Adrenal gland (tissue), 12 donors: ENCODE measurements around the gene CYSRT1. TPM values are rescaled to one million over a fixed set of nuclear protein-coding genes. Genes with fewer than 3 reads are reported as not detected.

ENCODE experiments used
- DNase-seq, 7 donors: peaks; one replicate each; pipeline ENCODE4 v3.0.0-alpha.2; 2019 to 2020
- H3K27ac ChIP-seq, 5 donors: fragments of 200-600 bp; sonication (generic) in 4 of 5; 1 replicate in 3 of 5; 2 replicates in 2 of 5; pipeline versions ENCODE4 v1.5.1 to v1.8.0; 2016 to 2020; ENCODE audit warnings: mild to moderate bottlenecking in 1 of 5
- H3K27me3 ChIP-seq: fragments of 200-600 bp; 2 replicates; pipeline ENCODE4 v1.8.0; 2021
- H3K36me3 ChIP-seq, 2 donors: fragments of 200-600 bp; replicated peaks in 1 of 2; 1 replicate in 1 of 2; 2 replicates in 1 of 2; pipeline versions ENCODE4 v1.5.1 to v1.8.0; 2018 to 2022
- H3K4me1 ChIP-seq, 2 donors: fragments of 200-600 bp; replicated peaks in 1 of 2; 1 replicate in 1 of 2; 2 replicates in 1 of 2; pipeline versions ENCODE4 v1.5.1 to v1.8.0; 2018 to 2021
- H3K4me3 ChIP-seq, 4 donors: fragments of 200-600 bp; sonication (generic) in 3 of 4; one replicate each; pipeline ENCODE4 v1.5.1; 2016 to 2018
- H3K9me3 ChIP-seq, 3 donors: fragments of 200-600 bp; sonication (generic) in 1 of 3; replicated peaks in 1 of 3; 1 replicate in 2 of 3; 2 replicates in 1 of 3; pipeline versions ENCODE4 v1.5.1 to v1.8.0; 2016 to 2021
- POLR2A ChIP-seq, 2 donors: fragments of 450-650 bp; IDR thresholded peaks; one replicate each; pipeline ENCODE4 v1.6.1; 2017; ENCODE audit warnings: antibody characterized with exemption in 2 of 2, mild to moderate bottlenecking in 2 of 2, moderate library complexity in 1 of 2
- WGBS, 4 donors: extraction: QIAGEN DNeasy Blood & Tissue Kit in 2 of 4; methylation state at CpG; one replicate each; pipeline versions ENCODE4 v1.1.5 to v1.1.7; 2013 to 2017; 5-methylcytosine and 5-hydroxymethylcytosine counted together
- intact Hi-C, 2 donors: fragments of 100-400 bp; cut with DNase I; formaldehyde crosslinking; loops; one replicate each; pipeline versions ENCODE4 v1.14.1 to v1.15.0; 2022 to 2023
- polyA plus RNA-seq, 3 donors: library from polyadenylated mRNA; stranded (reverse); fragments of 200-250 nt in 2 of 3; fragments of 350-450 nt in 1 of 3; fragmentation: Illumina TruSeq in 1 of 3; extraction: RNeasy Lipid Tissue Mini Kit (QIAGEN cat#74804) in 1 of 3; gene quantifications; one replicate each; pipeline ENCODE4 v1.2.3, GENCODE V29; 2013 to 2014
- total RNA-seq, 9 donors: library from RNA; depleted of rRNA in 4 of 9; stranded (reverse); fragments of >200 nt in 4 of 9; fragments of 120-200 nt in 1 of 9; fragmentation: NEBNext Ultra II Directional in 1 of 9; extraction: Animal tissue kit (Norgen Biotek cat#: 25700) in 1 of 9; gene quantifications; one replicate each; pipeline versions ENCODE4 v1.1.0 to v1.2.4, GENCODE V29; 2013 to 2023
- TF ChIP-seq, protein P1 (sequence below), 6 experiments: fragments of 450-650 bp in 4 of 6; fragments of 200-600 bp in 2 of 6; sonication (generic) in 1 of 6; IDR thresholded peaks; 1 replicate in 5 of 6; 2 replicates in 1 of 6; pipeline versions ENCODE4 v1.5.1 to v1.8.0; 2016 to 2021; ENCODE audit warnings: antibody characterized with exemption in 6 of 6, mild to moderate bottlenecking in 2 of 6, moderate library complexity in 1 of 6
- donor health status: healthy with polysubstance abuse.
- donor health status: Bipolar disorder and iron deficiency.
- donor health status: DM: yes; HTN: yes; CAD: no.
- donor health status: DM: no; HTN: no; CAD: no.
- donor health status: DM: no; HTN: no; CAD: no.
- donor health status: DM: yes; HTN: yes; CAD: no.

Gene CYSRT1
- total and polyA plus RNA-seq, 12 donors: 0.56 to 4.6 (median 1.7) TPM; not detected in 1

- TF ChIP-seq POLR2A (IDR thresholded peaks at IDR 0.05): no peak
- TF ChIP-seq, protein P1, sequence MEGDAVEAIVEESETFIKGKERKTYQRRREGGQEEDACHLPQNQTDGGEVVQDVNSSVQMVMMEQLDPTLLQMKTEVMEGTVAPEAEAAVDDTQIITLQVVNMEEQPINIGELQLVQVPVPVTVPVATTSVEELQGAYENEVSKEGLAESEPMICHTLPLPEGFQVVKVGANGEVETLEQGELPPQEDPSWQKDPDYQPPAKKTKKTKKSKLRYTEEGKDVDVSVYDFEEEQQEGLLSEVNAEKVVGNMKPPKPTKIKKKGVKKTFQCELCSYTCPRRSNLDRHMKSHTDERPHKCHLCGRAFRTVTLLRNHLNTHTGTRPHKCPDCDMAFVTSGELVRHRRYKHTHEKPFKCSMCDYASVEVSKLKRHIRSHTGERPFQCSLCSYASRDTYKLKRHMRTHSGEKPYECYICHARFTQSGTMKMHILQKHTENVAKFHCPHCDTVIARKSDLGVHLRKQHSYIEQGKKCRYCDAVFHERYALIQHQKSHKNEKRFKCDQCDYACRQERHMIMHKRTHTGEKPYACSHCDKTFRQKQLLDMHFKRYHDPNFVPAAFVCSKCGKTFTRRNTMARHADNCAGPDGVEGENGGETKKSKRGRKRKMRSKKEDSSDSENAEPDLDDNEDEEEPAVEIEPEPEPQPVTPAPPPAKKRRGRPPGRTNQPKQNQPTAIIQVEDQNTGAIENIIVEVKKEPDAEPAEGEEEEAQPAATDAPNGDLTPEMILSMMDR (IDR thresholded peaks at IDR 0.05): no peak
- H3K4me3 ChIP-seq: no peak overlapping the region
- no peaks in the 10 kb centered on the region for H3K36me3 ChIP-seq
- peaks cover 6 to 40% of the 10 kb centered on the region in 2 donors for H3K4me1 ChIP-seq
- H3K27ac ChIP-seq: no peak overlapping the region
- H3K9me3 ChIP-seq: no peaks in the 10 kb centered on the region
- no peaks in the 10 kb centered on the region for H3K27me3 ChIP-seq
- DNase-seq: no peak
- intact Hi-C loops: no loop called here
- WGBS, 4 donors: 79 to 90% (median 81%) methylated on average over 6 to 19 of the region's 19 CpGs
Observed at GRCh38 chr9:137198051-137198901, 26.7 kb upstream of the CYSRT1 start.

- H3K27ac ChIP-seq: no peak overlapping the region
- no peak for DNase-seq
- H3K36me3 ChIP-seq: no peaks in the 10 kb centered on the region
- H3K4me3 ChIP-seq: no peak overlapping the region
- H3K27me3 ChIP-seq: no peaks in the 10 kb centered on the region
- H3K9me3 ChIP-seq: no peaks in the 10 kb centered on the region
- TF ChIP-seq, protein P1 (IDR thresholded peaks at IDR 0.05): no peak
- no peak for TF ChIP-seq POLR2A (IDR thresholded peaks at IDR 0.05)
- intact Hi-C loops: no loop called here
- 47 to 80% (median 59%) methylated on average over 1 to 11 of the region's 11 CpGs for WGBS, 4 donors
- H3K4me1 ChIP-seq: peaks cover 6 to 46% of the 10 kb centered on the region in 2 donors
Observed at GRCh38 chr9:137198902-137199283, 26.1 kb upstream of the CYSRT1 start.

GRCh38 chr9:137199411-137200121 lies 25.4 kb upstream of the CYSRT1 start:
- Histone ChIP-seq H3K9me3 (no peaks in the 10 kb centered on the region), H3K27me3 (no peaks in the 10 kb centered on the region), H3K4me1 (peaks cover 10 to 52% of the 10 kb centered on the region in 2 donors), H3K4me3 (peak overlapping the region in 2 of 4 donors; percentile 13 to 91), H3K36me3 (no peaks in the 10 kb centered on the region), H3K27ac (no peak overlapping the region)
- WGBS, 4 donors: 7 to 21% (median 10%) methylated on average over 11 to 51 of the region's 51 CpGs; no CpG with 5 or more reads in 1 of the 4 donors
- TF ChIP-seq POLR2A (IDR thresholded peaks at IDR 0.05): no peak
- TF ChIP-seq, protein P1 (IDR thresholded peaks at IDR 0.05): no peak
- intact Hi-C loops: no loop called here
- no peak for DNase-seq
